ENCODE data around the gene UQCR11.

The UQCR11 gene

DNA sequence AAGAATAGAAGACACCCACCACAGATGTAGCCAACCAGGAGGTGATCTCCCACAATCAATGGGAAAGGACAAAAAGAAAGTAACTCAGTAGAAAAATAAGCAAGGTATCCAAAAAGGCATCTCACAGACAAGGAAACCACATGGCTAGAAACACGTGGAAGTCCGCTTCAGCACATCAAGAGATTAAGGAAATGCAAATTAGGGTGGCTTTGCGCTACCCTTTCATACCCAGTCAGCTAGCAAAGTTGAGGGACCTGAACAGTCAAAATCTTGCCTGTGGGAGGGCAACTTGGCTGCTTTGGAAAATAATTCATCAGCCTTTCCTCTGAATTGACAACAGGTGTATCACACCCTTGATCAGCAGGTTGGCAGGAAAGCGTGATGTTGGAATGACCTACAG lies 11.6 kb upstream of the UQCR11 start:
- no peak for DNase-seq (ENCODE audit: low read depth in 2 of 2)

DNA sequence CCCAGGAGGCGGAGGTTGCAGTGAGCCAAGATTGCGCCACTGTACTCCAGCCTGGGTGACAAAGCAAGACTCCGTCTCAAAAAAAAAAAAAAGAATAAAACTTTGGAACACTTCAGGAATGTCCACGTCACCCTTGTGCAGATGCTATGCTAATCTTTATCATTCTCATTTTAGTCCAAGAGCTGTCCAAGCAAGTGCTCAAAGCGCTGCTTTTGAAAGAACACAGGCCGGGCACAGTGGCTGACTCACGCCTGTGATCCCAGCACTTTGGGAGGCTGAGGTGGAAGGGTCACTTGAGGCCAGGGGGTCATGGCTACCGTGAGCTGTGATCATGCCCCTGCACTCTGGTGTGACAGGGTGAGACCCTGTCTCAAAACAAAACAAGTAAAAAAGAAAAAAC lies 11.1 kb upstream of the UQCR11 start:
- no peak for DNase-seq (ENCODE audit: low read depth in 2 of 2)

DNA sequence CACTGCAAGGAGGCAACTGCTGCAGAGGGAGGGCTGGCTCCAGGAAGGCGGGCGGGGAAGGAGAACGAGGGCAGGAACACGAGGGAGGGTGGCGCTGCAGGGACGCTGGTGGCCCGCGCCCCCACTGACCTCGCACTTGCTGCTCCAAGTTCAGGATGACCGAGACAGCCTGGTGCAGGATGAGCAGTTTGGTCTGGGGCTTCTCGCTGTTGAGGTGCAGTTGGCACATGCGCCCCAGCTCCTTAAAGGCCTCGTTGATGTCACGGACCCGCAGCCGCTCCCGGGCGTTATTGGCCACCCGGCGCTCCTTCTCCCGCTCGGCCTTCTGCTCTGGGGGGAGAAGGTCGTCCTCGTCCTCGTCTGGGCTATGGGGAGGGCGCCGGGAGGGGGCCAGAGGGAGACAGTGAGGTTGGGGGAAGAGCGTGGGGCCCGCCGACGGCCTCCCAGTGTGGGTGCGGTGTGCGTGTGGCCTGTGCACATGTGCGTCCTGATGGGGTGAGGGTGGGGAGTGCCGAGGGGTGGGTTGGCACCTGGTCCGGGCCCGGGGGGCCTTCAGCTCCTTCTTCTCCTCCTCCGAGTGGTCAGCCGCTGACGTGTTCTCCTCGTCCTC lies 10.0 kb upstream of the UQCR11 start:
- no peak for DNase-seq (ENCODE audit: low read depth in 2 of 2)

DNA sequence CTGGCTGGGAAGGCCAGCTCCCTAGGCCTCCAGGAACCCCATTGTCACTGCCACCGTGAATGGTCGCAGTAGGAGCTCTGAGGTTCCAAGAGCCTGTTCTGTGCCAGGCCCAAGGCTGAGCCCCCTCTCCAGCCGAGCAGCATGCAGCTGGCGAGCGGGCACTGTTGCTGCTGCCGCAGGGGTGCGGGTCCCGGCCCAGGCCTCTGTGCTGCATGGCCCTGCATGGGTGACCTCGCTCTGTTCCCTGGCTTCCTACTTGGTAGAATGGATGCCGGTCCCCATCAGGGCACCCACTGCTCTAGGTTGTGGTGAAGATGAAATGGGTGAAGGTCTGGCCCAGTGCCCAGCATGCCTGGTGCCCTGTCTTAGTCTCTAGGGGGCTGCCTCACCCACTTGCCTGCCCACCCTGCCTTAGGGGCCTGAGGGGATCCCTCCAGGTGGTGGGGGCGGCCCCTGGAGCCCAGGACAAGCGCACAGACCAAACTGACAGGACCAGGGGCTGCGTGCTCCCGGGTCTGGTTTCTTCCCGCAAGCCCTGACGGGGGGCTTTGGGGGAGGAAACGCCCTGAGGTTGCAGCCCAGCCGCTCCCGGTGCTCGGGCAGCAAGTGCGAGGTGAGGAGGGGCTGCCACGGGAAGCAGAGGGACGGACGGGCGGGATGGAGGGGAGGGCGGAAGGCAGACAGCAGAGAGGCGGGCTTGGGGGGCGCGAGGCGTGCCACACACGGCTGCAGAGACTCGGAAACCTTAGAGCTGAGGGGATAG lies 8.7 kb upstream of the UQCR11 start:
- no peak for DNase-seq (ENCODE audit: low read depth in 2 of 2)

DNA sequence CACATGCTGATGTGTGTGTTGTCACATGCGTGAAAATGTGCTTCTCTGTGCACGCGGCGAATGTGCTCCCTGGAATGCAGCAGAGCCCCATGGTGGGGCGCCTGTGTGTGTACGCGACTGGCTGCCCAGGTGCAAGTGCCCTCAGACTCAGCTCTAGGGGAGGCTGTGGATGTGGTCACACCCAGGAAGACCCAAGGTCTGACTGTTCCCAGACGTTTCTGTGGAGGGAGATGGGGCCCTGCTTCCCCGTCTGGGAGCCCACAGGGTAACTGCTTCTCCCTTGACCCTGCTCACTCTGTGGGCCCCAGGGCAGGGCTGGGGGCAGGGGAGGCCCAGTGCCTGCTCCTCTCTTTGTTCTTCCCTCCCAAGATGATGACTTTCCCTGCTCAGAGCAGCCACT lies 7.9 kb upstream of the UQCR11 start:
- no peak for DNase-seq (ENCODE audit: low read depth in 2 of 2)

DNA sequence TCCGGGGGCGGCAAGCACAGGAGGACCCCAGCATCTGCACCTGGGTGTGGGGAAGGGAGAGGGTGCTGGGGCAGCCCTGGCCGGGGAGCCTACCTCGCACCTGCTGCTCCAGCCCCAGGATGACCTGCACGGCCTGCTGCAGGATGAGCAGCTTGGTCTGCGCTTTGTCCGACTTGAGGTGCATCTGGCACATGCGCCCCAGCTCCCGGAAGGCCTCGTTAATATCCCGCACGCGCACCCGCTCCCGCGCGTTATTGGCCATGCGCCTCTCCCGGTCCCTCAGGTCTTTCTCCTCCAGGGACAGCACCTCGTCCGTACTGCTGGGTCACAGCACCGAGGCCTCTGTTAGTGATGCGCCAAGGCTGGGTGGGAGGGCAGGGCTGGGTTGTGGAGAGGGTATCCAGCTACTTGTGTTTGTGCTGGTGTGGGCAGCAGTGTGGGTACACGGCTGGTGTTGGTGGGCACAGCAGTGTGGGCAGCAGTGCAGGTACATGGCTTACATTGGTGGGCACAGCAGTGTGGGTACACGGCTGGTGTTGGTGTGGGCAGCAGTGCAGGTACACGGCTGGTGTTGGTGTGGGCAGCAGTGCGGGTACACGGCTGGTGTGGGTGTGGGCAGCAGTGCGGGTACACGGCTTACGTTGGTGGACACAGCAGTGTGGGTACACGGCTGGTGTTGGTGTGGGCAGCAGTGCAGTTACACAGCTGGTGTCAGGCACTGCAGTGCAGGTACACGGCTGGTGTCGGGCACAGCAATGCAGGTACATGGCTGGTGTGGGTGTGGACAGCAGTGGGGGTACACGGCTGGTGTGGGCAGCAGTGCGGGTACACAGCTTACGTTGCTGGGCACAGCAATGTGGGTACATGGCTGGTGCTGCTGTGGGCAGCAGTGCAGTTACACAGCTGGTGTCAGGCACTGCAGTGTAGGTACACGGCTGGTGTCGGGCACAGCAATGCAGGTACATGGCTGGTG lies 7.1 kb upstream of the UQCR11 start:
- no peak for DNase-seq (ENCODE audit: low read depth in 2 of 2)

DNA sequence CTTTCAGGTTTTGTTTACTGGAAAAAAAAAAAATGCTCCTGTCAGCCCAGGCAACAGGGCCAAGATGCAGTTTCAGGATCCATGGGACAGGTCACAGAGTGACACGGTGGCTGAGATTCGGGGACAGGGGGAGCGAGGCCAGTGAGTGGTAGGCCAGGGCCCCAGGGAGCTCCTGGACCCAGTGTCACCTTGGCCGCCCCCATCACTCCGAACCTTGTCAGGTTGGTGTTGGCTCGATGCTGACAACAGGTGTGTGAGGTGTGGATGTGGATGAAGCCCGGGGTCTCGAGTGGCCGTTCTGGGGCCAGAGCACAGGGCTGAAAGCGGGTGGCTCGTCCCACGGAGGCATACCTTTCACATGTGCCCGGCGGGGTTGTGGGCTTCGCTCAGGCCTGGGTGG lies 6.1 kb upstream of the UQCR11 start:
- DNase-seq (ENCODE audit: low read depth in 2 of 2): no peak

DNA sequence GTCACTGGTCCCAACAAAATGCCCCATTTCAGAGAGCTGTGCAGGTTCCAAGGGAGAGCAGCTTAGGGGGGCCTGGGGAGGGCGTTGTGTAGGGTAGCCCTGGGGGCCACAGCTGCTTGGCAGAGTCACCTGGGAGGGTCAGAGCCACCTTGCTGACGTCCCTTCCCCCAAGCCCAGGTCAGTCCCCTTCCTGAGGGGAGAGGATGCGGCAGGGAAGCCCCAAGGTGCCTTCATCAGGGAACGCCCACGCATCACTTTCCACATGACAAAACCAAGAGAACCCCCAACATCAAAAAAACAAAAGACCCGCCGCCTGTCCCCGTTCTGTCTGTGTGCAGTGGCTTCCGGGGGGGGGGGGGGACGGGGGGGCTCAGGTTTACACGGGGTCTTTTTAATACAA lies 5.3 kb upstream of the UQCR11 start:
- no peak for DNase-seq (ENCODE audit: low read depth in 2 of 2)

DNA sequence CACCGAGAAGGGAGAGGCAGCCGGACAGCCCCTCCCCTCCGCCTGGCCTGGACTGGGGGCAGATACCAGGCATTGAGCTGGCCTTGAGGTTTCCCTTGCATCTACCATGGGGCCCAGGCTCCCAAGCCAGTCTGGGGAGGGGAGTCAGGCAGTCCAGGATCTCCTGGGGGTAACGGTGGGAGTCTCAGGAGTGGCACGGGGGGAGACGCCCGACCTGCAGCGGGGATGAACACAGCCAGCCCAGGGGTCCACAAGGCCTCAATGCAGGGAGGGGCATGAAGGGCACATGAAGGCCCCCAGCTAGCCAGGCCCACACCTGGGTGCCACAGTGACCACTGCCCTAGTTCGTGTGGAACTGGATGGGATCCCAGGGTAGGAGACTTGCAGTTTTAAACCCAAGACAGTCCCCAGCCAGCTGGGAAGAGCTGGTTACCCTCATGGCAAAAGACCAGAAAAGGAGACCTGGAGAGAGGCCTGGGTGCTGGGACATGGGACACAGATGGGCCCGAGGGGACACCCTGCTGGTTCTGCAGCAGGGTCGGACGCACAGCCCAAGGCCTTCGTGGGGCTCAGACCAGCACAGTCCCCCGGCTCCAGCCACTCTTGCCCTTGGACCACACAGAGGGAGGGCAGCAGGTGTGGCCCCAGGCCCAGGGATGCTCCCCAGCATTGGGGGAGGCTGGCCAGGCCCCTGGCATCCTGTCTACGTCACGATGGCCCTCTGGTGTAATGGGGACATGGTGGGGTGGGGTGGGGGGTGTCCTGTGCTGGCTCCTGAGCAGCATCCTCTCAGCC lies 4.6 kb upstream of the UQCR11 start:
- no peak for DNase-seq (ENCODE audit: low read depth in 2 of 2)

DNA sequence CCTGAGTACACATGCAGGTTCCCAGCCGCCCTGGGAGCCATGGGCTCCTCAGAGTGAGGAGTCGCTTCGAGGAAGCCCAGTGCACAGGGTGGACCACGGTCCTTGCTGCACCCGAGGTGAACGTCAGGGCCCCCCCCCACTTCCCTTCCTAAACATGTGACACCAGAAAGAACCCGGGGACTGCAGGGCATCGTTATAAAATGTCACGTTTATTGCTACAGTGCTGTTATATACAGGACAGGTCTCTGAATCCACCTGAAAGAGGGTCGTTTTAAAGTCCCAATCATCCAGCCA lies 3.8 kb upstream of the UQCR11 start:
- DNase-seq (ENCODE audit: low read depth in 2 of 2): no peak

DNA sequence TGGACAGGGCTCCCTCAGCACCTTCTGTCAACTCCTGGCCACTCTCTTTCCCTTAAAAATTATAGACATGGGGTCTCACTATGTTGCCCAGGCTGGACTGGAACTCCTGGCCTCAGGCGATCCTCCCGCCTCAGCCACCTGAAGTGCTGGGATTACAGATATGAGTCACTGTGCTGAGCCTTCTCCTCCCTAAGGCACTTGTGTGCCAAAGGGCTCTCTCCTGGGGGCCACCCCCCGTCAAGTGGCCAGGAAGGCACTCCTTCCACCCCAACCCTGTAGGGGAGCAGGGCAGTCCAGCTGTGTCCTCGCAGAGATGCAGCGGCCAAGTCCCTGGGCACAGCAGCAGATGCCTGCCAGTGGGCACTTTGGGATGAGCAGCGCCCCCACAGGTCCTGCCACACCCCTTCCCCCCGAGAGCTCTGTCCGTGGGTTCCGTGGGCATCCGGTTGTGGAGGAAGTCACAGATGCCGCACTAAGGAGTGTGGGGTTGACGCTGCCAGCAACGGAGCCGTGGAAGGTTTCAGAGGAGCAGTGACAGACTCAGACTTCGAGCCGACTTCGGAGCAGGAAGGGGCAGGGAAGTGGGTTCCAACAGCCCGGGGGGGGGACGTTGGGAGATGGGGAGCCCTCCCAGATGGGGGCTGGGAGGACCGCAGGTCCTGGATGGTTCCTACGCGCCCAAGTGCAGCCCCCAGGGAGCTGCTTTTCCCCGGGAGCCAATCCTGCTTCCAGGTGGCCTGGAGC lies 3.3 kb upstream of the UQCR11 start:
- DNase-seq (ENCODE audit: low read depth in 2 of 2): no peak

DNA sequence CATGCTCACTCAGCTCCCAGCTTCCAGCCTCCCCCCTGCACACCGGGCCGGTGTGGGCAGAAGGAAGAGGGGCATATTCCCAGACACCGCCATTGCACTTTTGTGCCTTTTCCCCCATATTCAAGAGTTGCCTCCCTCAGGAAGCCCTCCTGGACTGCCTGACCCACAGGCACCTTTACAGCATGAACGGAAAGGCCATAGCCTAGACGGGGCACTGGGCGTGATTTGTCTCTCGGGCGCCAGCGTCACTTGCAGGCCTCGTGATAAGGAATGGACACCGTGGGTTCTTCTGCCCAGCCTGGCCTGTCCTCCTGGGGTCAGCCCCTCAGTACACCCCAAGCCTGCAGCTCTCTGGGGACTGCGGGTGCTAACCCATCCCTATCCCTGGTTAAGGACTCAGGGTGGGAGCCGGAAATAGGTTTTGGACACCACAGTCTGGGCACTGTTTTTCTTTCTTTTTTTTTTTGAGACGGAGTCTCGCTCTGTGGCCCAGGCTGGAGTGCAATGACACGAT lies 933 bp upstream of the UQCR11 start:
- no peak for DNase-seq (ENCODE audit: low read depth in 2 of 2)

DNA sequence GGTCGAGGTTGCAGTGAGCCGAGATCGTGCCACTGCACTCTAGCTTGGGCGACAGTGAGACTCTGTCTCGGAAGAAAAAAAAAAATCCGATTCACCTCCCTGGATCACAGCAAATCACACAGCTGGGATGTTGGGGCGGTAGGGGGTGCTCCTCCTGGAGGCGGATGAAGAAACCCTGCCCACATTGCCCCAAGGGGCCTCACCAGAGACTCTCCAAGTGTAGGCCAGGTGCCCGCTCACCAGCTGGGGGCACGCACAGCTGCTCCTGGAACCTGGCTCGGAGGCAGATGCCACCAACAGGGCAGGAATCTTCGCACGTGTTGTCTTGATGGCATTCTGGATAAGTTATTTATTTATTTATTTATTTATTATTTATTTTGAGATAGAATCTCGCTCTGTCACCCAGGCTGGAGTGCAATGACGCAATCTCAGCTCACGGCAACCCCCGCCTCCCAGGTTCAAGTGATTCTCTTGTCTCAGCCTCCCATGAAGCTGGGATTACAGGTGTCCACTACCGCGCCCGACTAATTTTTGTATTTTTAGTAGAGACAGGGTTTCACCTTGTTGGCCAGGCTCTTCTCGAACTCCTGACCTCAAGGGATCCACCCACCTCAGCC lies 3.1 kb downstream of the UQCR11 start:
- DNase-seq (ENCODE audit: low read depth in 2 of 2): no peak

DNA sequence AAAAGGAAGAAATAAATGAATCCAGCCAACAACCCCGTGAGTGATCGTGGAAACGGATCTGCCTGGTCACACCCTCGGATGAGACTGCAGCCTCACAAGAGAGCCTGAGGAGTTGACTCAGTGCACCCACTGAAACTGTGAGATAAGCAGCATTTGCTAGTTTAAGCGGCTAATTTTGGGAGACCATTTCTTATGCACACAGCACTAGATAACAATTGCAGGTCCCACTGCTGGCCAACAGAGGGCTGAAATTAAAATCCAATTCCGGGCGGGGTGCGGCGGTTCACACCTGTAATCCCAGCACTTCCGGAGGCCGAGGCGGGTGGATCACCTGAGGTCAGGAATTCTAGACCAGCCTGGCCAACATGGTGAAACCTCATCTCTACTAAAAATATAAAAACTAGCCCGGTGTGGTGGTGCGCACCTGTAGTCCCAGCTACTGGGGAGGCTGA lies 3.6 kb downstream of the UQCR11 start:
- no peak for DNase-seq (ENCODE audit: low read depth in 2 of 2)

DNA sequence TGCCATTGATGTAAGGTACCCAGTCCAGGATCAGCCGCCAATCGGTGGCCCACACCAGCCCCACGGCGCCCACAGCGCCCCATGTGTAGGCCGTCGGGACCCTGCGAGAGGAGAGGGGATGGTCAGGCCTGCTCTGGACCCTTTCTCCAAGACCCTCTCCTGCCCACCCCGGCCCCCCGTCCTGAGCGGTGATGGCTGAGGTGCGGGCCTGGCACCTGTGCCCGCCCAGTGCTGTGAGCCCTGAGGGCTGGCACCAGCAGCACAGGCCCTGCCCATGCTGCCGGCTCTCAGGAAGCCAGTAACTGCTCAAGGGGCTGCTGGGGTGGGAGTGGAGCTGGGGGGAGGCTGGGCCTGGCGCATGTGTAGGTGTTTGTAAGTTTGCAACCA lies 5.8 kb downstream of the UQCR11 start:
- DNase-seq (ENCODE audit: low read depth in 2 of 2): no peak

DNA sequence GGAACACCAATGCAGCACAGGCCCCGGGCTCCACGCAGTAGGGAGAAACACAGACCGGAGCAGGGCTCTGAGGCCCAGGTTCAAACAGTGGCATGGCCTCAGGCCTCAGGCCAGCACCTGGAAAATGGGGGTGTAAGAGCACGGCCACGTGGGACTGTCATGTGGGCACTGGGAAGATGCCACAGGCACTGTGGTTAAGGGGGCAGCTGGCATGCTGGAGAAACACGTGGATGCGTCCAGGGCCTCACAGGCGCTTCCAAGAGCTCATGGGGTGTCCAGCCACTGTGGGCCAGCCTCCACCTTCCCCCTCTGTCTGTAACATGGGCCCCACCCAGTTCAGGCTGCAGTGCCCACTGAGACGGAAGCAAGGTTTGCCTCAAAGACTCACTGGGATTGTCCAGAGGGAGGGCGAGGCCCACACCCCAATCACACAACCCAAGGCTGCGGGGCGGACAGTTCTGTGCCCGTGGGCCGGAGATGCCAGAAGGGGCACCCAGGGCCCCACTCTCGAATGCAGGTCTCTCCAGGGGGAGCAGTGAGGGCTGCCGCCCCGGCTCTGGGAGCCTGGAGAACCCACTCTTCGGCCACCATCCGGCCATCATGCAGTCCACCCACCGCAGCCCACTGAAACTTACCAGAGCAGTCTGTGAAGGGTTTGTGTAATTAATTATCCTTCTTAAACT lies 6.3 kb downstream of the UQCR11 start:
- DNase-seq (ENCODE audit: low read depth in 2 of 2): no peak

DNA sequence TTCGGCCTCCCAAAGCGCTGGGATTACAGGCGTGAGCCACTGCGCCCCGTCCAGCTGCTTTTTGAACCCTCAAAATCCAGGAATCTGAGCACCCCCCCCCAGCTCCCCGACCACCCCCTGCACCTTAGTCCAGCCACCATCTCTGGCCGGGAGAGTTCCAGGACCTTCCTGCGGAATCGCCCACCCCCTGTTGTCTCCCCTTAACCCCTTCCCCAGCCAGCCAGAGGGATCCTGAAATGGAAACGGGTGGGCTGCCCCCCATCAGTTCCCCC lies 11.8 kb downstream of the UQCR11 start:
- no peak for DNase-seq (ENCODE audit: low read depth in 2 of 2)

DNA sequence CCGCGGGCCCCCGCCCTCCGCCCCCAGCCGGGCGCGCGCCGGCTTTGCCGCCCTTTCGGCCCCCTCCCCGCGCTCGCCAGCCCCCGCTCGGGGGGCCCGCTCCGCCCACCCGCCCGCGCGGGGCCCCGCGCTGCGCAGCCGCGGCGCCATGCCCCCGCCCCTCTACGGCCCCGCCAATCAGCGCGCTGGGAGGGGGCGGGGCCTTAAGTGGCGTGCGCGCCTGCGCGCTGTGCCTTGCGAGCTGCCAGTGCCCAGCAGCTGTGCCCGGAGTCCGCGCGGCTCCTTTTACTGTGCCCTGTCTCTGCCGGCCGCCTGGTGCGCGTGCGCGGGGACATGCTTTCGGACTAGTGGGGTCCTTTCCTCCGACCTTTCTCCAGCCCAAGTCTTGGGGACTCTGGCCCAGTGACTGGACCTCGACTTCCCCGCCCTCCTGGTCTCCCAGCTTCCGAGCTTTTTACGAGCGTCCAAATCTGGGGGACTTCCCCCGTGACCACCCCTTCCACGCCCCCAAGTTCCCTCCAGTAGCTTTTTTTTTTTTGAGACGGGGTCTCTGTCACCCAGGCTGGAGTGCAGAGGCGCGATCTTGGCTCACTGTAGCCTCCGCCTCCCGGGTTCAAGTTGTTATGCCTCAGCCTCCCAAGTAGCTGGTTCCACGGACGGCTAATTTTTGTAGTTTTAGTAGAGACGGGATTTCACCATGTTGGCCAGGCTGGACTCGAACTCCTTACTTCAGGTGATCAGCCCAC lies 12.3 kb downstream of the UQCR11 start, which contains the start of gene MBD3:
Gene MBD3 (minus strand): TSS at position 111 of the 746 bp plus-strand sequence. CDS start 234 bp downstream, outside the sequence.
- DNase-seq (ENCODE audit: low read depth in 2 of 2): peak; percentile 81 to 85

DNA sequence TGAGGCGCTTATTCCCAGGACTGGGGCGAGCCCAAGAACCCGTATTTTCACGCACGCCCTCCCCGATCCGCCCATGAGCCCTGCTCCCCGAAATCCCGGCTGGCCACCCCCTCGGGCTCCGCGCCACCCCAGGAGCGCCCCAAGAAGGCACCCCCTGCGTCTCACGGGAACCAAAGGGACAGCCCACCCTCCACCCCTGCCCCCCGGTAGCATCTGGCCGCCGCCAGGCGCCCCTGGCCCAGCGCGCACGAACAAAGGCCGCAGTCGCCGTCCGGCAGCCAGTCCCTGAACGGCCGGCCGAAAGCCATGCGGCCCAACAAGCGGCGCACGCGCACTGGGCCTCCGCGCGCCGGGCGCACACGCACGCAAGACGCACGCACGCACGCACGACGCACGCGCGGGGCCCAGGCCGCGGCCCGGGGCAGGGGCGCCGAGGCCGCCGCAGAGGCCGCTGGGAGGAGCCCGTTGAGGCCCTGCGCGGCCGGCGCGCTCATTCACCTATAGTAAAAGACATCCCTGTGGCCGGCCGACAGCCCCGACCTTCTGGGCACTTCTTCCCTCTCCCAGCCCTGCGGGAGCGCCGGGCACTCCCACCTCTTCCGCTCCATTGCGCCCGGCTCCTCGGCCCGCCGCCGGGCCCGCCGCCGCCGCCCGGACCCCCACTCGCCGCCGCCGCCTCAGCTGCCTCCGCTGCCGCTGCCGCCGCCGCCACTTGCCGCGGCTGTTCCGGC lies 13.1 kb downstream of the UQCR11 start:
- peak; percentile 76 to 80 for DNase-seq (ENCODE audit: low read depth in 2 of 2)
